Gastrocnemius medialis (tissue), 4 donors: Measurements from ENCODE around the gene PTPN13.

Source experiments
- CTCF ChIP-seq, 5 experiments: fragments of 450-650 bp in 3 of 5; fragments of 200-600 bp in 2 of 5; sonication (generic) in 2 of 5; IDR thresholded peaks in 4 of 5; conservative IDR thresholded peaks in 1 of 5; 1 replicate in 4 of 5; 2 replicates in 1 of 5; pipeline ENCODE4 v1.5.1; 2016 to 2019; ENCODE audit warnings: antibody characterized with exemption in 5 of 5, mild to moderate bottlenecking in 3 of 5, moderate library complexity in 3 of 5
- POLR2A ChIP-seq, 2 donors: fragments of 450-650 bp; IDR thresholded peaks; one replicate each; pipeline ENCODE4 v1.6.1; 2017; ENCODE audit warnings: antibody characterized with exemption in 2 of 2, mild to moderate bottlenecking in 2 of 2, moderate library complexity in 2 of 2

GRCh38 chr4:86683983-86684382 lies 89.9 kb downstream of the PTPN13 start:
- TF ChIP-seq POLR2A (IDR thresholded peaks at IDR 0.05) (no peak), CTCF (IDR thresholded peaks at IDR 0.05 in 4 of 5, conservative IDR thresholded peaks at IDR 0.05 in 1 of 5) (no peak)
